Neuron (in vitro differentiated cells): ENCODE data around the gene PKNOX2.

Source experiments
- H2AFZ ChIP-seq: one replicate; pipeline ENCODE4 v1.6.1; 2013; ENCODE audit warnings: low read depth, mild to moderate bottlenecking, inconsistent platforms, low read length, moderate library complexity
- H3K27me3 ChIP-seq: one replicate; pipeline ENCODE4 v1.6.1; 2013; ENCODE audit warnings: low read length; ENCODE audit not compliant: insufficient read depth
- H3K36me3 ChIP-seq: one replicate; pipeline ENCODE4 v1.6.1; 2013; ENCODE audit warnings: low read length; ENCODE audit not compliant: insufficient read depth
- H3K4me1 ChIP-seq: one replicate; pipeline ENCODE4 v1.6.1; 2013; ENCODE audit warnings: low read length; ENCODE audit not compliant: insufficient read depth
- H3K4me3 ChIP-seq: 2 replicates; pipeline ENCODE4 v1.5.1; 2013; ENCODE audit warnings: mild to moderate bottlenecking, low read length, moderate library complexity
- H3K9me3 ChIP-seq: one replicate; pipeline ENCODE4 v1.6.1; 2013; ENCODE audit warnings: low read length

PKNOX2 gene

GRCh38 chr11:125242141-125242775 lies 77.7 kb downstream of the PKNOX2 start:
- Histone ChIP-seq H3K36me3 (no peaks in the 10 kb centered on the region), H3K4me1 (no peaks in the 10 kb centered on the region), H3K4me3 (no peak overlapping the region), H3K27me3 (no peaks in the 10 kb centered on the region), H3K9me3 (peaks cover 12% of the 10 kb centered on the region), H2AFZ (no peak overlapping the region)

- Histone ChIP-seq H3K27me3 (no peaks in the 10 kb centered on the region), H2AFZ (no peak overlapping the region), H3K36me3 (no peaks in the 10 kb centered on the region), H3K4me1 (no peaks in the 10 kb centered on the region), H3K9me3 (peaks cover 12% of the 10 kb centered on the region), H3K4me3 (no peak overlapping the region)
Measured at GRCh38 chr11:125244166-125244565, 79.6 kb downstream of the PKNOX2 start.

GRCh38 chr11:125245299-125245698 lies 80.7 kb downstream of the PKNOX2 start:
- no peaks in the 10 kb centered on the region for H3K36me3 ChIP-seq
- H2AFZ ChIP-seq: no peak overlapping the region
- H3K4me1 ChIP-seq: no peaks in the 10 kb centered on the region
- peaks cover 9% of the 10 kb centered on the region for H3K9me3 ChIP-seq
- H3K27me3 ChIP-seq: no peaks in the 10 kb centered on the region
- no peak overlapping the region for H3K4me3 ChIP-seq

DNA sequence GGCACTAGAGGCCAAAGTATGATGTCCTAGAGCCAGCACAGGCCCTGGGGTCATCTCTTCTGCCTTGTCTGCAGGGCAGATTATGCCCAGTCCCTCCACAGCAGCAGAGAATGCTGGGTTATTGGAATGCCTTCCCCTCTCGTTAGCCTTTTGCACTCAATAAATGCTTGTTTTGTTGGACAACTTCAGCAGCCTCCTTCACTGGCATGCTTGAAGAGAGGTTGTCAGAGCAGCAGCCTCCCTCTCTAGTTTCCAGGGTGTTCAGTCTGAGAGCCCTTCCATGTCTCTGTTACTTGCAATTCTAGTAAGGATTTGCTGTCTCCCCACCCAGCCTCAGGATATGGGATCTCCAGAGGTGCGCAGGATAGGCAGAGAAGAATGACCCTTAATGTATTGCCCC lies 82.9 kb downstream of the PKNOX2 start:
- H3K4me3 ChIP-seq: no peak overlapping the region
- no peaks in the 10 kb centered on the region for H3K4me1 ChIP-seq
- no peaks in the 10 kb centered on the region for H3K27me3 ChIP-seq

GRCh38 chr11:125250318-125251213 lies 86.0 kb downstream of the PKNOX2 start:
- Histone ChIP-seq H3K27me3 (no peaks in the 10 kb centered on the region), H2AFZ (no peak overlapping the region), H3K4me1 (no peaks in the 10 kb centered on the region), H3K4me3 (no peak overlapping the region), H3K36me3 (no peaks in the 10 kb centered on the region), H3K9me3 (peaks cover under 1% of the 10 kb centered on the region)

More for the DNA sequence above, 82.9 kb downstream of the PKNOX2 start:
- Histone ChIP-seq H3K9me3 (peaks cover 3% of the 10 kb centered on the region), H2AFZ (no peak overlapping the region), H3K36me3 (no peaks in the 10 kb centered on the region)

- H3K36me3 ChIP-seq: no peaks in the 10 kb centered on the region
Measured at GRCh38 chr11:125251214-125251545, 86.6 kb downstream of the PKNOX2 start.

DNA sequence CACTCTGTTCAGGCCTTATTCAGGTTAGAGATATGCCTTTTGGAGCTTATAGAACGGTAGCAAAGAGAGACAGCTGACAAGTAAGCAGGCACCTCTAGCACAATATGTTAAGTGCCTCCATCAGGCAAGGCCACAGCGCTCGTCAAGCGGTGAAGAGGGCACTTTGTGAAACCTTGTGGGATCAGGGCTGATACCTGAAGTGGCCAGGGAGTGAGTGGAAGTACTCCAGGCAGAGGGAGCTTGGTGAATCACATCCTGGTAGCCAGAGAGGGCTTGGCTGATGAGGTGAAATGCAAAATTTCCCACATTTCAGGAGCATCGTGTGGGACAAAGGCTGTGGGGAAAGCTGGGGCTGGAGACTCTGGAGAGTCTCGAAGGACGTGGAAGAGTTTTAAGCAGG lies 87.4 kb downstream of the PKNOX2 start:
- Histone ChIP-seq H2AFZ (no peak overlapping the region), H3K36me3 (no peaks in the 10 kb centered on the region), H3K27me3 (no peaks in the 10 kb centered on the region), H3K9me3 (no peaks in the 10 kb centered on the region), H3K4me3 (no peak overlapping the region), H3K4me1 (no peaks in the 10 kb centered on the region)

More at GRCh38 chr11:125251214-125251545, 86.6 kb downstream of the PKNOX2 start:
- H3K27me3 ChIP-seq: no peaks in the 10 kb centered on the region
- no peak overlapping the region for H2AFZ ChIP-seq
- no peak overlapping the region for H3K4me3 ChIP-seq
- no peaks in the 10 kb centered on the region for H3K4me1 ChIP-seq
- no peaks in the 10 kb centered on the region for H3K9me3 ChIP-seq

GRCh38 chr11:125253289-125253688 lies 88.7 kb downstream of the PKNOX2 start:
- no peaks in the 10 kb centered on the region for H3K27me3 ChIP-seq
- H3K36me3 ChIP-seq: no peaks in the 10 kb centered on the region
- no peak overlapping the region for H3K4me3 ChIP-seq
- no peak overlapping the region for H2AFZ ChIP-seq
- no peaks in the 10 kb centered on the region for H3K9me3 ChIP-seq
- no peaks in the 10 kb centered on the region for H3K4me1 ChIP-seq

DNA sequence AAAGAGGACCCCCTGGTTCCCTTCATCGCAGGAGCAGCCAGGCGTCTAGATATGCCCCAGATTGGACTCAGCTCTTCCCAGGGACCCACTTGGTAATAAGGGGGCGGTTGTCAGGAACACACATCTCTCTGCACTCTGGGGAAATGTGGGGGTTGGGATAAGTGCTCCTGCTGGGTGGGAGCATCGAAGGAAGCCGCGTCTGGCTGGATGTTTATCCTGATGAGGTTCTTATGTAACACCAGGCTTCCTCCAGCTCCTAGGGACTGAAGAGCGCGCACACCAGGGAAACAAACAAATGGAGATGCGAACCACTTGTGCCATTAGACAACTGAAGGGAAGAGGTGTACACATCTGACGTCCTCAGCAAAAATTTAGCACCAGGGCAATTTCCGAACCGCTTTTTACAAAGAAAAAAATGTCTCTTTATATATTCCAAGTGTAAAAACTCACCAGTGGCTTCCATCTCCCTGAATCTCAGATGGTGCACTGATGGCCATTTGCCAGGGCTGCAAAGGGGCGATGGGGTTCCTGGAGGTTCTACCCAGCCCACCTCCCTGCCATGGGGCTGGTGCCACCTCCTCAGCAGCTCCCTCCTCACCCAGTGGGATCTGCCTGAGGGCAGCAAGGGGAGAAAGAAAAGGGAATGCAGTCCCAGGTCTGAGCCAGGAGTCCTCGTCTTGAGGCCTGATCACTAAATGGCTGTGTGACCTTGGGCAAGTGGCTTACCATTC lies 89.4 kb downstream of the PKNOX2 start:
- Histone ChIP-seq H3K4me1 (no peaks in the 10 kb centered on the region), H3K9me3 (no peaks in the 10 kb centered on the region), H3K36me3 (no peaks in the 10 kb centered on the region), H3K4me3 (no peak overlapping the region), H3K27me3 (no peaks in the 10 kb centered on the region), H2AFZ (no peak overlapping the region)

GRCh38 chr11:125256541-125257189 lies 92.1 kb downstream of the PKNOX2 start:
- no peak overlapping the region for H2AFZ ChIP-seq
- peaks cover 3% of the 10 kb centered on the region for H3K4me1 ChIP-seq
- H3K4me3 ChIP-seq: no peak overlapping the region
- H3K27me3 ChIP-seq: no peaks in the 10 kb centered on the region
- no peaks in the 10 kb centered on the region for H3K36me3 ChIP-seq
- no peaks in the 10 kb centered on the region for H3K9me3 ChIP-seq

GRCh38 chr11:125257190-125257579 lies 92.6 kb downstream of the PKNOX2 start:
- Histone ChIP-seq H2AFZ (no peak overlapping the region), H3K4me1 (peaks cover 8% of the 10 kb centered on the region), H3K4me3 (no peak overlapping the region), H3K9me3 (no peaks in the 10 kb centered on the region), H3K27me3 (no peaks in the 10 kb centered on the region), H3K36me3 (no peaks in the 10 kb centered on the region)

DNA sequence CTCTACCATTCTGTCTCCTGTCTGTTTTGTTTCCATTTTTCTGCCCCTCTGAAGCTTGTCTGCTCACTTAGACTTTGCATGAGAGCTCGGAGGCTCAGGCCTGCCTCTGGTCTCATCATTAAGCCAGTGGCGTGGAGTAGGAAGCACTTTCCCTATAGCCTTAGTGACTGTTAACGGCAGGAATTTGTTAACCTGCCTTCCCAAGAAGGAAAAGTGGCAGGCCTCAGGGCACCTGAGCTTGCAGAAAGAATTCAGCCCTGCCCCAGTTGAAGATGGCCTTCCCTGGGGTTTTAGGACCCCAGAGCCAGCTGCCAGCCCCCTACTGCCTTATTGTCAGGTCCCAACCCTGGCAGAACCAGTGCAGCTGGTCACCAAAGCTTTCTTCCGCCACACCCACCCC lies 93.2 kb downstream of the PKNOX2 start:
- no peak overlapping the region for H3K4me3 ChIP-seq
- peaks cover 14% of the 10 kb centered on the region for H3K4me1 ChIP-seq
- no peaks in the 10 kb centered on the region for H3K36me3 ChIP-seq
- H3K27me3 ChIP-seq: no peaks in the 10 kb centered on the region
- no peak overlapping the region for H2AFZ ChIP-seq
- no peaks in the 10 kb centered on the region for H3K9me3 ChIP-seq
